ENCODE results near the gene E2F3.

DNA sequence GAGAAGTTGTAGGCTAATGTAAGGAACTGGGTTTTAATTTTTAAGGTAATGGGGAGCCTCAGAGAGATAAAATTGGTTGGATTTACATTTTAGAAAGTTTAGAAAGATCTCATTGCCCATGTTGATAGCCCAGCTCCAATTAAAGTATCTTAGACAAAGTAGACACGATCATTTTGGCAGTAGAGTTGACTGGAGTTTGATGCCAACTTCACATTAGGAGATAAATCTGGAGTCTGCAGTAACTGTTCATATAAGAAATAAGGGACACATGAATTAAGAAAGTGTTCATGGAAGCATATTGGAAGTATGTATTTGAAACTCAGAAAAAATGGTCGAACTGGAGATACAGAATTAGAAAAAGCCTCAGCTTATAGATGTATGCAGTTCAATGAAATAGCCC is 12.6 kb upstream of the E2F3 start:
- no peak for TF ChIP-seq POLR2AphosphoS5 (IDR thresholded peaks at IDR 0.05)
- TF ChIP-seq, protein P1, sequence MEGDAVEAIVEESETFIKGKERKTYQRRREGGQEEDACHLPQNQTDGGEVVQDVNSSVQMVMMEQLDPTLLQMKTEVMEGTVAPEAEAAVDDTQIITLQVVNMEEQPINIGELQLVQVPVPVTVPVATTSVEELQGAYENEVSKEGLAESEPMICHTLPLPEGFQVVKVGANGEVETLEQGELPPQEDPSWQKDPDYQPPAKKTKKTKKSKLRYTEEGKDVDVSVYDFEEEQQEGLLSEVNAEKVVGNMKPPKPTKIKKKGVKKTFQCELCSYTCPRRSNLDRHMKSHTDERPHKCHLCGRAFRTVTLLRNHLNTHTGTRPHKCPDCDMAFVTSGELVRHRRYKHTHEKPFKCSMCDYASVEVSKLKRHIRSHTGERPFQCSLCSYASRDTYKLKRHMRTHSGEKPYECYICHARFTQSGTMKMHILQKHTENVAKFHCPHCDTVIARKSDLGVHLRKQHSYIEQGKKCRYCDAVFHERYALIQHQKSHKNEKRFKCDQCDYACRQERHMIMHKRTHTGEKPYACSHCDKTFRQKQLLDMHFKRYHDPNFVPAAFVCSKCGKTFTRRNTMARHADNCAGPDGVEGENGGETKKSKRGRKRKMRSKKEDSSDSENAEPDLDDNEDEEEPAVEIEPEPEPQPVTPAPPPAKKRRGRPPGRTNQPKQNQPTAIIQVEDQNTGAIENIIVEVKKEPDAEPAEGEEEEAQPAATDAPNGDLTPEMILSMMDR (IDR thresholded peaks at IDR 0.05), result no peak
- no peak for TF ChIP-seq POLR2A (IDR thresholded peaks at IDR 0.05; ENCODE audit: low read depth)
- no peak for TF ChIP-seq EP300 (IDR thresholded peaks at IDR 0.05)

All from esophagus muscularis mucosa (tissue), 4 donors.